Tibial artery (tissue), 4 donors: Measurements from ENCODE around the gene VAMP3.

Experiments
- DNase-seq, 2 donors: peaks; one replicate each; pipeline ENCODE4 v3.0.0-alpha.2; 2019
- H3K27ac ChIP-seq, 2 donors: fragments of 200-600 bp; sonication (generic) in 1 of 2; 1 replicate in 1 of 2; 2 replicates in 1 of 2; pipeline ENCODE4 v1.5.1; 2018 to 2019; ENCODE audit warnings: mild to moderate bottlenecking in 1 of 2
- H3K27me3 ChIP-seq, 2 donors: fragments of 200-600 bp; sonication (generic) in 1 of 2; one replicate each; pipeline versions ENCODE4 v1.5.1 to v1.6.0; 2016 to 2019
- H3K36me3 ChIP-seq, 3 donors: fragments of 200-600 bp; sonication (generic) in 2 of 3; one replicate each; pipeline ENCODE4 v1.5.1; 2016 to 2019; ENCODE audit warnings: mild to moderate bottlenecking in 2 of 3
- H3K4me1 ChIP-seq, 4 donors: fragments of 200-600 bp; sonication (generic) in 2 of 4; 1 replicate in 3 of 4; 2 replicates in 1 of 4; pipeline ENCODE4 v1.5.1; 2016 to 2019
- H3K4me3 ChIP-seq, 2 donors: fragments of 200-600 bp; sonication (generic) in 1 of 2; 1 replicate in 1 of 2; 2 replicates in 1 of 2; pipeline ENCODE4 v1.5.1; 2018 to 2019; ENCODE audit warnings: mild to moderate bottlenecking in 2 of 2
- H3K9me3 ChIP-seq, 3 donors: fragments of 200-600 bp; sonication (generic) in 1 of 3; one replicate each; pipeline ENCODE4 v1.5.1; 2016 to 2019
- intact Hi-C: fragments of 100-400 bp; cut with DNase I; formaldehyde crosslinking; loops from one replicate; pipeline ENCODE4 v1.15.0; 2023; ENCODE audit warnings: low total_unique reads
- TF ChIP-seq, protein P1 (sequence below), 2 experiments: fragments of 200-600 bp in 1 of 2; fragments of 450-650 bp in 1 of 2; IDR thresholded peaks; one replicate each; pipeline ENCODE4 v1.5.1; 2017 to 2019; ENCODE audit warnings: antibody characterized with exemption in 2 of 2, mild to moderate bottlenecking in 1 of 2, moderate library complexity in 1 of 2

The VAMP3 gene

GRCh38 chr1:7770997-7771822, at the start of gene VAMP3:
Gene VAMP3 (plus strand): TSS chr1:7771296. CDS start chr1:7771384, 88 bp downstream.
- TF ChIP-seq, protein P1, sequence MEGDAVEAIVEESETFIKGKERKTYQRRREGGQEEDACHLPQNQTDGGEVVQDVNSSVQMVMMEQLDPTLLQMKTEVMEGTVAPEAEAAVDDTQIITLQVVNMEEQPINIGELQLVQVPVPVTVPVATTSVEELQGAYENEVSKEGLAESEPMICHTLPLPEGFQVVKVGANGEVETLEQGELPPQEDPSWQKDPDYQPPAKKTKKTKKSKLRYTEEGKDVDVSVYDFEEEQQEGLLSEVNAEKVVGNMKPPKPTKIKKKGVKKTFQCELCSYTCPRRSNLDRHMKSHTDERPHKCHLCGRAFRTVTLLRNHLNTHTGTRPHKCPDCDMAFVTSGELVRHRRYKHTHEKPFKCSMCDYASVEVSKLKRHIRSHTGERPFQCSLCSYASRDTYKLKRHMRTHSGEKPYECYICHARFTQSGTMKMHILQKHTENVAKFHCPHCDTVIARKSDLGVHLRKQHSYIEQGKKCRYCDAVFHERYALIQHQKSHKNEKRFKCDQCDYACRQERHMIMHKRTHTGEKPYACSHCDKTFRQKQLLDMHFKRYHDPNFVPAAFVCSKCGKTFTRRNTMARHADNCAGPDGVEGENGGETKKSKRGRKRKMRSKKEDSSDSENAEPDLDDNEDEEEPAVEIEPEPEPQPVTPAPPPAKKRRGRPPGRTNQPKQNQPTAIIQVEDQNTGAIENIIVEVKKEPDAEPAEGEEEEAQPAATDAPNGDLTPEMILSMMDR (IDR thresholded peaks at IDR 0.05), result no peak

GRCh38 chr1:7721940-7722669, 49.0 kb upstream of the VAMP3 start:
- no peak overlapping the region for H3K27ac ChIP-seq
- TF ChIP-seq, protein P1 (IDR thresholded peaks at IDR 0.05), result no peak

More at GRCh38 chr1:7770997-7771822, at the start of gene VAMP3:
- peak; percentile 82 to 93 for DNase-seq
- intact Hi-C loops, result loop anchor here (2.0 kb wide), 1 partner anchor 14 kb away; the partner anchor contains the start of gene PER3
- Histone ChIP-seq H3K9me3 (no peaks in the 10 kb centered on the region), H3K27me3 (no peaks in the 10 kb centered on the region), H3K36me3 (peaks cover 8 to 16% (median 12%) of the 10 kb centered on the region in 3 donors), H3K4me1 (peaks cover 0 to 25% (median 16%) of the 10 kb centered on the region in 4 donors), H3K4me3 (peak within 1 kb of the TSS; percentile 91 to 99), H3K27ac (peak within 1 kb of the TSS; percentile 84 to 95)

GRCh38 chr1:7722670-7723012, 48.5 kb upstream of the VAMP3 start:
- Histone ChIP-seq H3K27ac (no peak overlapping the region), H3K4me3 (no peak overlapping the region)
- DNase-seq, result no peak

More at GRCh38 chr1:7721940-7722669, 49.0 kb upstream of the VAMP3 start:
- H3K9me3 ChIP-seq, result no peaks in the 10 kb centered on the region
- DNase-seq, result no peak
- H3K4me3 ChIP-seq, result no peak overlapping the region
- H3K27me3 ChIP-seq, result no peaks in the 10 kb centered on the region
- H3K36me3 ChIP-seq, result no peaks in the 10 kb centered on the region
- H3K4me1 ChIP-seq, result peaks cover 0 to 12% (median 0%) of the 10 kb centered on the region in 4 donors
- intact Hi-C loops, result no loop called here

DNA sequence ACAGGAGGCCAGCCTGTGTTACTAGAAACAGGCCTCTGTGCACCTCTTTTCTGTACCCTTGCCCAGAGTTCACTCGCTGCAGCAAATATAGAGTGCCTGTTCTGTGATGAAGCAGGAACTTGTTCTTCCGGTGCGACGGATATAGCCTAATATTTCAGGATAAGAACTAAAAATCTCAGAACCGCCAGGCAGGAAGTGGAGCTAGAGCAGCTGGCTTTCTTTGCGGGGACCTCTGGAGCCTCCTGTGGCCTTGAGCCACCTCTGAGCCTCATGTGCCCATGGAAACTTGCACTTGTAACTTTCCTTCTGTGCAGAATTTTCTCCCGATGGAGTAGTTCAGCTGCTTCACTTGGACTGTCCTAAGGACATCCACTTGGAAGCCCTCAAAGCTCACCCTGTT, 44.5 kb upstream of the VAMP3 start:
- Histone ChIP-seq H3K4me3 (no peak overlapping the region), H3K27me3 (no peaks in the 10 kb centered on the region), H3K36me3 (no peaks in the 10 kb centered on the region), H3K27ac (no peak overlapping the region), H3K9me3 (no peaks in the 10 kb centered on the region), H3K4me1 (no peaks in the 10 kb centered on the region)
- intact Hi-C loops, result no loop called here
- no peak for DNase-seq
- TF ChIP-seq, protein P1 (IDR thresholded peaks at IDR 0.05), result no peak

More at GRCh38 chr1:7722670-7723012, 48.5 kb upstream of the VAMP3 start:
- no peaks in the 10 kb centered on the region for H3K36me3 ChIP-seq
- no peaks in the 10 kb centered on the region for H3K27me3 ChIP-seq
- peaks cover 0 to 12% (median 0%) of the 10 kb centered on the region in 4 donors for H3K4me1 ChIP-seq
- TF ChIP-seq, protein P1 (IDR thresholded peaks at IDR 0.05), result no peak
- intact Hi-C loops, result no loop called here
- H3K9me3 ChIP-seq, result no peaks in the 10 kb centered on the region

DNA sequence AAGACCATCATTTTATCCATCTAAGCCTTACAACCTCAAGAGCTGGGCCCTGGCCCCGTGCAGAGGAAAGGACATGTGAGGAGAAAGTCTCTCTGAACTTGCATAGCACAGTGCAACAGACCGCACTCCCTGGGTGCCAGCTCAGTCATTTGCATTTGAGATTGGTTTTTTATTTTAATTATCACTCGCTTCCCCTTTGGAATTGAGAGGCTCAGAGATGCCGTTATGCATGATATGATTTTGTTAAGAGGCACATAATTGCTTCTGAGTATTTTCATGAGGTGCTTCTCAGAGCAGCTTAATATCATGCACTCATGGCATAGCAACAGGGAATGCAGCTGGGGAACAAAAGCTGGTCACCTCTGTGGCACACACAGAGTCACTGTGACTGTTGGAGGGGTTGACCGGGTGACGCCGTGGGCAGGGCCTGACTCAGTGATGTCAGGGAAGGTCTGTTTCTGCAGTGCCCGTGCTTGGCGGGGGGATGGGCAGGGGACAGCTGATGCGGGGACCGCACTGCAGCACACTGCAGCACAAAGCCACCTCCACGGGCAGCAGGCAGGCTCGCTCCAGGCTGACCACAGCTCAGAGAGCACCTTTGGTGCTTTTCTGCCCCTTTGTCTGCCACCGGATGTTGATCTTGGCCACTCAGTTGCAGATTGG, 43.2 kb upstream of the VAMP3 start:
- TF ChIP-seq, protein P1 (IDR thresholded peaks at IDR 0.05), result no peak
- no peaks in the 10 kb centered on the region for H3K9me3 ChIP-seq
- no peak for DNase-seq
- H3K27ac ChIP-seq, result no peak overlapping the region
- intact Hi-C loops, result no loop called here
- H3K36me3 ChIP-seq, result no peaks in the 10 kb centered on the region
- no peaks in the 10 kb centered on the region for H3K4me1 ChIP-seq
- H3K27me3 ChIP-seq, result peaks cover 0 to 4% of the 10 kb centered on the region in 2 donors
- H3K4me3 ChIP-seq, result no peak overlapping the region
